Panc1 (cell line): Measurements from ENCODE around the gene SELENOP. TPM values are rescaled to one million over a fixed set of nuclear protein-coding genes. Genes with fewer than 3 reads are reported as not detected.

ENCODE experiments used
- ATAC-seq: fragments of 200-7000 bp; cut with Tn5 transposase; 2 replicates; pipeline ENCODE4 v1.9.1; 2020; ENCODE audit warnings: mild to moderate bottlenecking, moderate library complexity
- BruUV-seq: library from RNA; stranded (reverse); fragments of 400-500 nt; replicated peaks from 2 replicates; lab custom pipeline; 2021; lab: Mats Ljungman, UMichigan
- CTCF ChIA-PET: fragments of 300-600 bp; sonication (Branson Sonifier 250); formaldehyde crosslinking; loops from one replicate; lab custom pipeline; 2022; ENCODE audit warnings: antibody characterized with exemption; lab: Charles Lee
- POLR2A ChIA-PET: fragments of 300-600 bp; sonication (Branson Sonifier 250); formaldehyde crosslinking; loops from one replicate; lab custom pipeline; 2022; ENCODE audit warnings: antibody characterized with exemption; lab: Charles Lee
- DNase-seq: peaks from one replicate; pipeline ENCODE4 v3.0.0-alpha.2; 2010; ENCODE audit warnings: low read depth, low spot score
- H3K27ac ChIP-seq: 2 replicates; pipeline ENCODE4 v1.5.1; 2011; ENCODE audit warnings: mild to moderate bottlenecking, low read length, inconsistent platforms
- H3K27me3 ChIP-seq: fragments of 200-500 bp; sonication (Bioruptor generic); 2 replicates; pipeline ENCODE4 v1.6.0; 2014; ENCODE audit warnings: low read length, inconsistent platforms; ENCODE audit not compliant: control insufficient read depth, insufficient read depth
- H3K36me3 ChIP-seq: fragments of 200-500 bp; sonication (Bioruptor generic); 2 replicates; pipeline ENCODE4 v1.5.1; 2014; ENCODE audit warnings: inconsistent platforms, mild to moderate bottlenecking, low read length, moderate library complexity; ENCODE audit not compliant: control insufficient read depth, insufficient read depth
- H3K4me1 ChIP-seq: 2 replicates; pipeline ENCODE4 v1.5.1; 2011; ENCODE audit warnings: inconsistent platforms, mild to moderate bottlenecking, low read length, moderate library complexity; ENCODE audit not compliant: control insufficient read depth, insufficient read depth
- H3K4me3 ChIP-seq, 2 experiments: 2 replicates each; pipeline ENCODE4 v1.5.1; 2011 to 2012; ENCODE audit warnings: low read depth in 2 of 2, low read length in 2 of 2, mild to moderate bottlenecking in 2 of 2, inconsistent platforms in 1 of 2, moderate library complexity in 1 of 2
- H3K9me3 ChIP-seq: fragments of 200-500 bp; sonication (Bioruptor generic); 2 replicates; pipeline ENCODE4 v1.5.1; 2014; ENCODE audit warnings: low read depth, mild to moderate bottlenecking, inconsistent platforms, low read length, moderate library complexity; ENCODE audit not compliant: control insufficient read depth, insufficient read depth
- POLR2AphosphoS5 ChIP-seq: IDR thresholded peaks from 2 replicates; pipeline ENCODE4 v1.6.1; 2012; ENCODE audit warnings: mild to moderate bottlenecking, low read depth, low read length, moderate library complexity
- SIN3A ChIP-seq: IDR thresholded peaks from 2 replicates; pipeline ENCODE4 v1.6.1; 2012; ENCODE audit warnings: low read depth, mild to moderate bottlenecking, low read length, moderate library complexity, borderline replicate concordance; ENCODE audit not compliant: insufficient read depth
- TCF7L2 ChIP-seq: IDR thresholded peaks from 2 replicates; pipeline ENCODE4 v1.6.1; 2011; ENCODE audit warnings: mild to moderate bottlenecking, low read depth, low read length, inconsistent platforms
- in situ Hi-C: cut with HindIII; loops from 2 replicates; pipeline ENCODE4 v1.10.0; 2016; ENCODE audit warnings: low sequenced_read_pairs, low pct_unique_long_range_greater_than_20kb
- intact Hi-C: fragments of 100-400 bp; cut with micrococcal nuclease; formaldehyde crosslinking; loops from one replicate; pipeline ENCODE4 v1.10.0; 2022; ENCODE audit not compliant: unreplicated experiment
- total RNA-seq: library from RNA; stranded (reverse); gene quantifications from one replicate; pipeline ENCODE4 v1.2.1, GENCODE V29; 2021; ENCODE audit not compliant: unreplicated experiment
- TF ChIP-seq, protein P1 (sequence below): fragments of 450-650 bp; IDR thresholded peaks from 2 replicates; pipeline ENCODE4 v1.5.1; 2017; ENCODE audit warnings: mild to moderate bottlenecking
- TF ChIP-seq, protein P2 (sequence below), 2 experiments: IDR thresholded peaks; 2 replicates each; pipeline ENCODE4 v1.6.1; 2011 to 2012; ENCODE audit warnings: low read depth in 2 of 2, control low read depth in 1 of 2, low read length in 1 of 2, mild to moderate bottlenecking in 1 of 2, moderate library complexity in 1 of 2; ENCODE audit not compliant: insufficient read depth in 1 of 2

SELENOP gene
- total RNA-seq, 1 experiment from 2014 or later: 1.6 TPM

DNA sequence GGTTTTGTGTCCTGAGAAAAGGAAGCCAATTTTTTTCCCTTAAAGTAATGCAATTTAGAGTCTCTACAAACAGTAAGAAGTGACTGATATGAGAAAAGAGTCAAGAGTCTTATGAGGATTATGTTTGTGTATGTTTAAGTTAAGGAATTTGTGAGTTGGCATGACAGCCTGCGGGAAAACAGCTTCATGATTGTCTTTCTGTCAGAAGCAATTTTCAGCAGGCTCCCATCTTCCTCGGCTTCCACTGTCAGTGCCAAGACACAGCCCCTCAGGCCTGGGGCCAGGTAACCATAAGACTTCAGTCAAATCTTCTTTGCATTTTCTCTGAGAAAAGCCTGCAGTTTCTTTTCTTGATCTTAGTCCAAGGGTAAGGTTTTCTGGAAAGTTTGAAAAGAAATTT, 17.0 kb upstream of the SELENOP start:
- in situ Hi-C loops: no loop called here
- Histone ChIP-seq H3K4me3 (no peak overlapping the region), H3K27ac (no peak overlapping the region), H3K4me1 (no peaks in the 10 kb centered on the region), H3K9me3 (no peaks in the 10 kb centered on the region), H3K27me3 (no peaks in the 10 kb centered on the region), H3K36me3 (no peaks in the 10 kb centered on the region)
- POLR2A ChIA-PET: no interaction called here
- intact Hi-C loops: no loop called here
- DNase-seq (no peak), ATAC-seq (no peak)
- BruUV-seq: no TSS peak
- TF ChIP-seq SIN3A: no peak
- CTCF ChIA-PET: no interaction called here

DNA sequence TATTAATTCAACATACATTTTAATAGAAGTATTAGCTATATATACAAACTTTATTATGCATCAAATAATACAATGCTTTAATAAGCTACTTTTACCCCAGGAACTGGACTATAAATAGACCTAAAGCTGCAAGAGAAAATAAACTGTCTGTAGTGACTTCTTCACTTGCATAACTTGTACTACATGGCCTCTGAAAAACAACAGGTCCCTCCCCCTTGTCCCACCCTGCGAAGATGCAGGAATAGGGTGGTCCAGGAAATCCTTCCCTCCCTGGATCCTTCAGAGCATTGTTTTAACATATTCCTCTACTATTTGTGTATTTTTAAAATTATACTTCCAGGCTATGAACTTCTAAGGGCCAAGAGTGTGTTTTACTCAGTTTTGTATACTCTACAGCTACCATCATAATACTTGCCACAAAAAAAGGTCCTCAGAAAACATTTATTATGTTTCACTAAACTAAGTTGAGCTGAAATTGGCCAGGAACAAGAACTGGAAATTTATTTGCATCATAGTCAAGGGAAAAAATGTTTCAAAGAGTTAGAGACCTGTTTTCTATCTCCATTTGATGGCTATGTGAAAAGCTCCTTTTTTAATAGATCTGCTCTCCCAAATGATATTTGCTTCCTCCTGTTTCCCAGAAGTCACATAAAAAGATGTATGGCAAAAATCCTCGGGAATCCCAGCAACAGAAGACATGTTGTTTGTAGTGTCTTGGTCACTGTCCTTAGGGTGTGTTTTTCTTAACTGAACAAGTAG, 15.2 kb upstream of the SELENOP start:
- intact Hi-C loops: no loop called here
- ATAC-seq: no peak
- H3K27ac ChIP-seq: no peak overlapping the region
- POLR2A ChIA-PET: no interaction called here
- no peaks in the 10 kb centered on the region; the same call in 1 of the 2 replicates for H3K4me1 ChIP-seq
- no peak overlapping the region for H3K4me3 ChIP-seq
- CTCF ChIA-PET: interaction anchor here (0.5 kb wide), 1 partner anchor 1926 kb away, joined by 4 read pairs; no protein-coding TSS in a partner anchor
- no peaks in the 10 kb centered on the region for H3K27me3 ChIP-seq
- TF ChIP-seq, protein P1, sequence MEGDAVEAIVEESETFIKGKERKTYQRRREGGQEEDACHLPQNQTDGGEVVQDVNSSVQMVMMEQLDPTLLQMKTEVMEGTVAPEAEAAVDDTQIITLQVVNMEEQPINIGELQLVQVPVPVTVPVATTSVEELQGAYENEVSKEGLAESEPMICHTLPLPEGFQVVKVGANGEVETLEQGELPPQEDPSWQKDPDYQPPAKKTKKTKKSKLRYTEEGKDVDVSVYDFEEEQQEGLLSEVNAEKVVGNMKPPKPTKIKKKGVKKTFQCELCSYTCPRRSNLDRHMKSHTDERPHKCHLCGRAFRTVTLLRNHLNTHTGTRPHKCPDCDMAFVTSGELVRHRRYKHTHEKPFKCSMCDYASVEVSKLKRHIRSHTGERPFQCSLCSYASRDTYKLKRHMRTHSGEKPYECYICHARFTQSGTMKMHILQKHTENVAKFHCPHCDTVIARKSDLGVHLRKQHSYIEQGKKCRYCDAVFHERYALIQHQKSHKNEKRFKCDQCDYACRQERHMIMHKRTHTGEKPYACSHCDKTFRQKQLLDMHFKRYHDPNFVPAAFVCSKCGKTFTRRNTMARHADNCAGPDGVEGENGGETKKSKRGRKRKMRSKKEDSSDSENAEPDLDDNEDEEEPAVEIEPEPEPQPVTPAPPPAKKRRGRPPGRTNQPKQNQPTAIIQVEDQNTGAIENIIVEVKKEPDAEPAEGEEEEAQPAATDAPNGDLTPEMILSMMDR: no peak
- TF ChIP-seq TCF7L2 (no peak), POLR2AphosphoS5 (no peak), SIN3A (no peak)
- TF ChIP-seq, protein P2, sequence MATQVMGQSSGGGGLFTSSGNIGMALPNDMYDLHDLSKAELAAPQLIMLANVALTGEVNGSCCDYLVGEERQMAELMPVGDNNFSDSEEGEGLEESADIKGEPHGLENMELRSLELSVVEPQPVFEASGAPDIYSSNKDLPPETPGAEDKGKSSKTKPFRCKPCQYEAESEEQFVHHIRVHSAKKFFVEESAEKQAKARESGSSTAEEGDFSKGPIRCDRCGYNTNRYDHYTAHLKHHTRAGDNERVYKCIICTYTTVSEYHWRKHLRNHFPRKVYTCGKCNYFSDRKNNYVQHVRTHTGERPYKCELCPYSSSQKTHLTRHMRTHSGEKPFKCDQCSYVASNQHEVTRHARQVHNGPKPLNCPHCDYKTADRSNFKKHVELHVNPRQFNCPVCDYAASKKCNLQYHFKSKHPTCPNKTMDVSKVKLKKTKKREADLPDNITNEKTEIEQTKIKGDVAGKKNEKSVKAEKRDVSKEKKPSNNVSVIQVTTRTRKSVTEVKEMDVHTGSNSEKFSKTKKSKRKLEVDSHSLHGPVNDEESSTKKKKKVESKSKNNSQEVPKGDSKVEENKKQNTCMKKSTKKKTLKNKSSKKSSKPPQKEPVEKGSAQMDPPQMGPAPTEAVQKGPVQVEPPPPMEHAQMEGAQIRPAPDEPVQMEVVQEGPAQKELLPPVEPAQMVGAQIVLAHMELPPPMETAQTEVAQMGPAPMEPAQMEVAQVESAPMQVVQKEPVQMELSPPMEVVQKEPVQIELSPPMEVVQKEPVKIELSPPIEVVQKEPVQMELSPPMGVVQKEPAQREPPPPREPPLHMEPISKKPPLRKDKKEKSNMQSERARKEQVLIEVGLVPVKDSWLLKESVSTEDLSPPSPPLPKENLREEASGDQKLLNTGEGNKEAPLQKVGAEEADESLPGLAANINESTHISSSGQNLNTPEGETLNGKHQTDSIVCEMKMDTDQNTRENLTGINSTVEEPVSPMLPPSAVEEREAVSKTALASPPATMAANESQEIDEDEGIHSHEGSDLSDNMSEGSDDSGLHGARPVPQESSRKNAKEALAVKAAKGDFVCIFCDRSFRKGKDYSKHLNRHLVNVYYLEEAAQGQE (IDR thresholded peaks at IDR 0.05; ENCODE audit: insufficient read depth in 1 of 2, low read depth in 2 of 2, low read length in 1 of 2): no peak
- no peaks in the 10 kb centered on the region for H3K9me3 ChIP-seq
- no peaks in the 10 kb centered on the region for H3K36me3 ChIP-seq
- in situ Hi-C loops: no loop called here
- DNase-seq: no peak
- BruUV-seq: no TSS peak
